NCI-H2029 (cell line): Measurements from ENCODE around the gene TMEM82.

Experiments used
- DNase-seq: peaks from one replicate; lab custom pipeline; 2025; lab: John Stamatoyannopoulos, UW

TMEM82 gene

DNA sequence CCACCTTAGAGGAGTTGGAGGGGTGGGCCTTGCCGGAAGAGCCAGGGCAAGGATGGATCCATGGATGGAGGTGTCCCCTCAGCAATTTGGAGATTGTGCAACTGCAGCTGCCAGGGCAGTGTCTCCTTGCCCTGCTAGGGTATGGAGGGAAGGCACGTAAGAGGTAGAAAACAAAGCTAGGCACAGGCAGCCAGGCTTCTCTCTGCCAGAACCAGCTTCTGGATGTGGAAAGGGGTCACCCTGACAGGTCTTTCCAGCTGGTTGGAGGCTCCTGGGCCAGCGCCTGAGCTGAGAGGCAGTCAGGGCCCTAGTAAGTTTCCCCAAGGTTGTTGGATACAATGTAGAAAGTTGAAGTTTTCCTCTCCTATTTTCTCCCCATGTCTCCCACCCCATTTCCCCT is 21.4 kb upstream of the TMEM82 start:
- no peak for DNase-seq

DNA sequence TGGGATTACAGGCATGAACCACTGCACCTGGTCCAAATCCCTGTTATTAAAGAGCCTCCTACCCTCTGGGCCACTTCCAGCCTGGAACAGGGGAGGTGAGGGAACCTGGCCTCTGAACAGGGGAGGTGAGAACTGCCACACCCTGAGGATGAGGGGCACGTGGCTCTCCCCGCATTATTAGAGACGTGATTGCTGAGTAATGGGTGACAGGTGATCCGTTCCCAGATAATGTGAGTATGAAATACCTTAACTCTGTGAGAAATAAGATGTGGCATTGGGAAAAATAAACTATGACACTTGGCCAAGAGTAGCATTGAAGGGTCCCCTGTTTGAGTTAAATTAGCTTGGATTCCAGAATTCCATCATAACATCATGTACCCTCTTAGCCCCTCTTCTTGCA is 19.9 kb upstream of the TMEM82 start:
- no peak for DNase-seq

DNA sequence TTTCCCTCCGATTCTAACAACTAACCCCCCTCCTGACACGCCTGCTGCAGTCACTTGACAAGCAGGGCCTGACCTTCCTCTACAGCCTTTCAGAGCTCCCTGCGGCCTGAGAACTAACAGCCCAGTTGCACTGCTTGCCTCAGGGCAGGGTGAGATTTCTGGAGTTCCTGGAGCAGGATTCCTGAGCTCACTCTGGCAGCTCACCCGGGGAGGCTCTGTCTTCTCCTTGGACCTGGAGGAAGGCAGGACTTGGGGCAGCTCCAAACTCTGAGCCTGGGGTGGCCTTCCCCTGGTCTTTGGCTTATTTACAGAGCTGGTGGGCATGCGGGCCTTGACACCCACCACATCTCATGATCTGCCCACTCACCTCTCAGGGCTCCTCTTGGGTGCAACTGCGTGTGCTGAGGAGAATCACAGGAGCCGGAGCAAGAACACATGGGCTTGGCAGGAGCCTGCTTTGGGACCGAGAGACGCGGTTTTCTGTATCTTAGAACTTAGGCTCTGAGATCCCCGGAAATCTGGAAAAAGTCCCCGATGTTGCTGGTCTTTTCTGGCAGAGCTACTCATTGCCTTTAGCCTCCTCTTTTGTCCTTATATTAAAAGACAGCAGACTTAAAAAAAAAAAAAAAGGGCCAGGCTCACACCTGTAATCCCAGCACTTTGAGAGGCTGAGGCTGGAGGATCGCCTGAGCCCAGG is 19.3 kb upstream of the TMEM82 start:
- no peak for DNase-seq

DNA sequence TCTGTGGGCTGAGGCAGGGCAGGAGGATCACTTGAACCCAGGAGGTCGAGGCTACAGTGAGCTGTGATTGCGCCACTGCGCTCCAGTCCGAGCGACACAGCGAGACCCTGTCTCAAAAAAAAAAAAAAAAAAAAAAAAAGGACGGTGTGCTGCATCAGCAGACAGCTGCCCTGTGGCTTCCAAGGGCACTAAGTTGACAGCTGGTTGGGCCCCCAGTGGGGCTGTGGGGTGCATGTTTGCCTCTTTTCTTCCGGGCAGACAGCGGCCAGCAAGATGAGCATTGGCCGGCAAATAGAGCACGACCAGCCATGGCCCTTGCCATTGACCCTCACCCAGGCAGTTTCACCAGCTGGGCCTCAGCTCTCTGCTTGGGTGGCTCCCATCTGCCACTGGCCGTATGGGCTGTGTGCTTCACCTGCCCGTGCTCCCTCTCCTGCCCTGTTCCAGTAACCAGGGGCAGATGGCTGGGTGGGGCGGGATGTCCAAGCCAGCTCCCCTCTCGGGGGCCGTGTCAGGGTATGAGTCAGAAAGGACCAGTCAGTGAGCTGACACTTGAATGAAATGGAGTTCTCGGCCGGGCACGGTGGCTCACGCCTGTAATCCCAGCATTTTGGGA is 18.6 kb upstream of the TMEM82 start:
- no peak for DNase-seq

DNA sequence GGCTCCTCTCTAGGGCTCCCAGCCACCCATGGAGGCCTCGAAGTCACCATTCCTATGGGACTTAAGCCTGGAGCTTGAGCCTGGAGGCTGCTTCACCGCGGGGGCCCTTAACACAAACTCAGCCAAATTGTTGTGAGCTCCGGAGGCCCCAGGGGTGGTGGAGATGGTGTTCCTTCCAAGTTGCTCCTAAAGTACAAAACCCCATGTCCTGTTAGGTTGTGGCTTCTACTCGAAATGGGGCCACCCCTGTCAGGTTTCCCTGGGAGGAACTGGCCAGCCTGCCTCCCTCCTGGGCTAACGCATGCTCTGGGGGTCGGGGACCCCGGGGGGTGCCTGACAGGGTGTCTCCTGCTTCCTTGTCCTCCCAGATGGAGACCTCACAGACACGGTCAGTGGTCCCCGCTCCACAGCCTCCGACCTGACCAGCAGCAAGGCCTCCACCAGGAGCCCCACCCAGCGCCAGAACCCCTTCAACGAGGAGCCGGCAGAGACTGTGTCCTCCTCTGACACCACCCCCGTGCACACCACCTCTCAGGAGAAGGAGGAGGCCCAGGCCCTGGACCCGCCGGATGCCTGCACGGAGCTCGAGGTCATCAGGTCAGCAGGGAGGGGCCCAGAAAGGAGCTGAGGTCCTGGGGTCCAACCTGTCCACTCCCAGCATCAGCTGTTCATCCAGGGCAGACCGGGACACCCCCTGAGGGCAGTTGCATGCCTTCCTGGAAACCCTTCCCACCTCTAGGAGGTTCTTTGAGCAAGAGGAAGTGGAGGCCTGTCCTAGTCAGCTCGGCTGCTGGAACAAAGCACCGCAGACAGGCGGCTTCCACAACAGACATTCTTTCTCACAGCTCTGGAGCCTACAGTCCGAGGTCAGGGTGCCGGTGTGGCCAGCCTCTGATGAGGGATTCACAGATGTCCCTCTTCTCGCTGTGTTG is 17.1 kb upstream of the TMEM82 start:
- DNase-seq: no peak

DNA sequence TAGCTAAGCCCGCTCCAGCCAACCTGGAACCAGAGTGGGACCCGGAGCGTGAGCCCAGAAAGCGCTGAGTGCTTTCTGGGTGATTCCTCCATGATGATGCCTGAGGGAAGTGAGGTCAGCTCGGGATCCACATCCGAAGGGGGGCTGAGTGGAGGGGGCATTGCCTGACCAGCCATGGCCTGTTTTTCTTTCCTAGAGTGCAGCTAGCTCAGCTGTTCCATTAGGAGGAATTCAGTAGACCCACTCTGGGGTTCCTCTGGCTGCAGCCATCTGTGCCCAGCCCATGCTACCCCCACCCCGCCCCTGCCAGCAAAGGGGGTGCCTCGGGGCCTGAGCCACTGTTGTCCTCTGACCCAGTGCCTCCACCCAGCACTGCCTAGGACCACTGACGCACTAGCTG is 15.8 kb upstream of the TMEM82 start:
- DNase-seq: no peak

DNA sequence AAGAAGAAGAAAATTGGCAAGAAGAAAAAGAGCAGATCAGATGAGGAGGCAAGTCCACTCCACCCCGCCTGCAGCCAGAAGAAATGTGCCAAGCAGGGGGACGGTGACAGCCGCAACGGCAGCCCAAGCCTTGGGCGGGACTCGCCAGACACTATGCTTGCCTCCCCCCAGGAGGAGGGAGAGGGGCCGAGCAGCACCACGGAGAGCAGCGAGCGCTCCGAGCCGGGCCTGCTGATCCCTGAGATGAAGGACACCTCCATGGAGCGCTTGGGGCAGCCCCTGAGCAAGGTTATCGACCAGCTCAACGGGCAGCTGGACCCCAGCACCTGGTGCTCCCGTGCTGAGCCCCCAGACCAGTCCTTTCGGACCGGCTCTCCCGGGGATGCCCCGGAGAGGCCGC is 15.3 kb upstream of the TMEM82 start:
- DNase-seq: no peak

DNA sequence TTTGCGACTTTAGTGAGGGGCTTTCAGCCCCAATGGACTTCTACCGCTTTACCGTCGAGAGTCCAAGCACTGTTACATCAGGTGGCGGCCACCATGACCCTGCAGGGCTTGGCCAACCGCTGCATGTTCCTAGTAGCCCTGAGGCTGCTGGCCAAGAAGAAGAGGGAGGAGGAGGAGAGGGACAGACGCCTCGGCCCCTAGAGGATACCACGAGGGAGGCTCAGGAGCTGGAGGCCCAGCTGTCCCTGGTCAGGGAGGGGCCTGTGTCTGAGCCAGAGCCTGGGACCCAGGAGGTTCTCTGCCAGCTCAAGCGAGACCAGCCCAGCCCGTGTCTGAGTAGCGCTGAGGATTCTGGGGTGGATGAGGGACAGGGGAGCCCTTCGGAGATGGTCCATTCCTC is 14.9 kb upstream of the TMEM82 start:
- no peak for DNase-seq

DNA sequence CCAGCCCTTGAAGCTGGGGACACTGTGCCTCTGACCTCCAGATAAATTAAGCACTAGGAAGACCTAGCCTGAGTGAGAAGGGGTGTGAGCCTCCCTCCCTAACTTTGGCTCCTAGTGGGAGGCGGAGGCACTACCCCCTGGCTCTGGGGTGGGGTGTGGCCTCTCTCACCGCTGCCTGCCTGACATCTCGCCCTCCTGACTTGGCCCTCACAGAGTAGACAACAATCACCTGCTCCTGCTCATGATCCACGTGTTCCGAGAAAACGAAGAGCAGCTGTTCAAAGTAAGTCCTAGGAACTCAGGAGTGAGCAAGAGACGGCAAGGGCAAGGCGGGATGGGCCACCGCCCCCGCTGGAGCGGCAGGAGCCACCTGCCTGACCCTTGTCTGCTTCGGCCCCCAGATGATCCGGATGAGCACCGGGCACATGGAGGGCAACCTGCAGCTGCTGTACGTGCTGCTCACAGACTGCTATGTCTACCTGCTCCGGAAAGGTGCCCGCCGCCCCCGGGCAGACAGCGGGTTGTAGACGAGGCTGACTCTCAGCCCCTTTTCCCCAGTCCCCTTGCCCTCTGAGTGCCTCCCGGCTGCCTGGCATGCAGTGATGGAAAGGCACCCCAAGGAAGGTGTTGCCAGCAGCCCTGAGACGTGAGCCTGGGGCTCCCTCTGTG is 14.3 kb upstream of the TMEM82 start:
- DNase-seq: no peak

DNA sequence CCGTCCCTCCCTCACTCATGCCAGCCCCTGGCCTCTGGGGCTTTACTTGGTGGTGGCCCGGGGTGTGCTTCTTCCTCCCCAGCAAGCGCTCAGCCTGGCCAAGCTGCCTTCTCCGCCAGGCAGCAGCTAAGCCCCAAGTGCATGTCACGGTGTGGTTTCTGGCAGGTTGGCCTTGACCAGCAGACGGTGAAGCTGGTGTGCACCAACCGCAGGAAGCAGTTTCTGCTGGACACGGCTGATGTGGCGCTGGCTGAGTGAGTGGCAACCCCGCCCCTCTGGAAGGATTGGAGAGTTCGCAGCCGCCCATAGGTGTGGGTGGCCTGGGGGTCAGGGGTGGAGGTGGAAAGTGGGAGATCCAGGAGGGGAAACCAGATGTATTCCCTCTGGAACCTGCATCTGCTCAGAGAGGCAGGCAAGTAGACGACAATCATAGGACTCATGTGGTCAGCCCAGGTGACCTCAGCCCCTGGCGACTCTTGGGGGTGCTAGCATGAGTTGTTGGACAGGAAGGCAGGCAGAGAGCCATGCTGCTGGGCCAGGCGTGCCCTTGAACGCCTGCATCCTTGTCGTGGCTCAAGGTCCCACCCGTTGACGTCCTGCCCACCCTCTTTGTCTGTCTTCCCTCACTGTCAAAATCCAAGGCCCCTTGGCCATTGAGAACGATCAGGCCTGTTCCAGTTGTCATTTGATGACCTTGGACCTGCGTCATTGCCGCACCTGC is 13.2 kb upstream of the TMEM82 start:
- no peak for DNase-seq

DNA sequence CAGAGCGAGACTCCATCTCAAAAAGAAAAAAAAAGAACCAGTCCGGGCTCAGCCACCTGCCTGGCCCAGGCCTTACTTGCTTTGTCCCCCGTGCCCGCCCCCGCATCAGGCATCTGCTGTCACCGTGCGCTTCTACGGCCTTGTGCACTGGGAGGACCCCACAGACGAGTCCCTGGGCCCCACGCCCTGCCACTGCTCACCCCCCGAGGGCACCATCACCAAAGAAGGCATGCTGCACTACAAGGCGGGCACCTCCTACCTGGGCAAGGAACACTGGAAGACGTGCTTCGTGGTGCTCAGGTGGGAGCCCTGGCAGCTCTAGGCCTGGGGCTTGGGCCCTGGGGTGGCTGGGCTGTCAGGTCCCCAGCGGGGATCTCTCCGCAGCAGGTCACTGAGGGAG is 11.9 kb upstream of the TMEM82 start:
- DNase-seq: no peak

DNA sequence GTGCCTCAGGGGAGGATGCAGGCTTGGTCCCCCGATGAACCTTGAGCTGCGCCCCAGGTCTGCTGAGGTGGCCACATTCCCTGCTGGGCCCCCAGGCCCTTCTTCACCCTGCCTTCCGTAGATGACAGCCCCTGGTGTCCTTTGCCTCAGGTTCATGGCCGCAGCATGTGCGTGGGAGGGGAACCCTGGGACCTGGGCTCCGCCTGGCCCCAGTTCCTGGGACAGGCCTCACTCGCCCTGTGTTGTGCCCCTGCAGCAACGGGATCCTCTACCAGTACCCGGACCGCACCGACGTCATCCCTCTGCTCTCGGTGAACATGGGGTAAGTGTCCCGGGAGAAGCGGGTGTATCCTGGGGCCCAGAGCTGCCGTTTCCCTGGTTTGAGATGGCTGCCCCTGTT is 11.4 kb upstream of the TMEM82 start:
- DNase-seq: no peak

DNA sequence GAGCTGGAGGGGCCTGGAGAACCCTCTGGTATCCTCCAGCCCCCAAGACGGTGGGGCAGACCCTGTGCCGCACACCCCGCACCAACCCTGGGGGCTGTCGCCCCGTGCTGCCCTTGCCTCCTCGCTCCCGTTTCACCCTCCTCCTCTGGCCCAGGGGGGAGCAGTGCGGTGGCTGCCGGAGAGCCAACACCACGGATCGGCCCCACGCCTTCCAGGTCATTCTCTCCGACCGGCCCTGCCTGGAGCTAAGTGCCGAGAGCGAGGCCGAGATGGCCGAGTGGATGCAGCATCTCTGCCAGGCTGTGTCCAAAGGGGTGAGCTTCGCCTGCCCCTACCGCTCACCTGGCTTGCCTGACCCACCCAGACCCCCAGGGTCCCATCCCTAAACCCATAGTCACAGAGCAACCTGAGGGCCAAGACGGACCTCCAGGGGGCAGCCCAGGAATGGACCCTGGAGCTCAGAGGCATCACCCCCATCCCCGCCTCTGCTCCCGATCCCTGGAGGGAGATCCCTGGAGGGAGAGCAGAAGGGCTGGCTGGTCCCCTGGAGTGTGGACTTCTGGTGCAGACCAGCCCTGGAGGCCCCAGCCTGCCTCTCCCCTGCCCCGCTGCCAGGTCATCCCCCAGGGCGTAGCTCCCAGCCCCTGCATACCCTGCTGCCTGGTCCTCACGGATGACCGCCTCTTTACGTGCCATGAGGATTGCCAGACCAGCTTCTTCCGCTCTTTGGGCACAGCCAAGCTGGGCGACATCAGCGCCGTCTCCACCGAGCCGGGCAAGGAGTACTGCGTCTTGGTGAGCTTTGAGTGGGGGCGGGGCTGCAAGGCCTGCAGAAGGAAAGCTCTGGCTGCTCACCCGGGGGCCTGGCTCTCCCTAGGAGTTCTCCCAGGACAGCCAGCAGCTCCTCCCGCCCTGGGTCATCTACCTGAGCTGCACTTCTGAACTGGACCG is 10.3 kb upstream of the TMEM82 start:
- DNase-seq: no peak

DNA sequence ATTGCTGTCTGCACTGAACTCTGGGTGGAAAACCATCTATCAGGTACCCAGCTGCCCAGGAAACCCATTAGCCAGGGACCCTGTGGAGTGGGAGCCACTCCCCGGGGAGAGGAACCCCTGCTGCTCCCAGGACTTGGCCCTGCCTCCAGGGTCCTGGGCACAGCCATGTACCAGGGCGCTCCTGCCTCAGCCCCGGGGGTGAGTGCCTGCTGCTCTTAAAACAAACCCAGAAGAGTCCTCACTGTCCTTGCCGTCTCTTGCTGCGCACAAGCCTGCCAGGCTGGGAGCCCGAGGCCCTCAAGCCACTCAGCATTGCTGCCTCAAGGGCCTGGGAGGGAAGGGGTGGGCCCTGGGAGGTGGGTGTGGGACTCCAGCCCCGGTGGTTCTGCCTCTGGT is 9.6 kb upstream of the TMEM82 start:
- DNase-seq: no peak

DNA sequence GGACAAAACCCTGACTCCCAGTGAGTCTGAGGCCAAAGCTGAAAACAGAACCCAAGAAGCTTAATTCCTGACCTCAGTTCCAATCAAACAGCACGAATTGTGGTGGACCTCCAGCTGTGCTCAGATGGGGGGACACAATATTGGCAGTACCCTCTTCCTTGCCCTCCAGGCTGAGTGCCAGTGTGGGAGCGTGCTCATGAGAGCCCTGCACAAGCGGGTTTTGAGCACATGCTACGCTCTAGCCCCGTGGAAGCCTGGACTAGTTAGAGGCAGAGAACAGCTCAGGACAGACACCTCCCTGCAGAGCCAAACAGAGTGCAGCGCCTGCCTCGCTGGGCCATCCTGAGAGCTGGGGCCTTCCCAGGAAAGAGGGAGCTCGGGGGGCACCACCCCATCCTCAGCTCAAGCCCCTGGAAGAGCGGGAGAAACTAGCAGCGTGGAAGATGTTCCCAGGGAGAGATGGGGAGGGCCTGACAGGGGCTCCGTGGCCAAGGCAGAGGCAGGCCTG is 9.0 kb upstream of the TMEM82 start:
- DNase-seq: no peak

DNA sequence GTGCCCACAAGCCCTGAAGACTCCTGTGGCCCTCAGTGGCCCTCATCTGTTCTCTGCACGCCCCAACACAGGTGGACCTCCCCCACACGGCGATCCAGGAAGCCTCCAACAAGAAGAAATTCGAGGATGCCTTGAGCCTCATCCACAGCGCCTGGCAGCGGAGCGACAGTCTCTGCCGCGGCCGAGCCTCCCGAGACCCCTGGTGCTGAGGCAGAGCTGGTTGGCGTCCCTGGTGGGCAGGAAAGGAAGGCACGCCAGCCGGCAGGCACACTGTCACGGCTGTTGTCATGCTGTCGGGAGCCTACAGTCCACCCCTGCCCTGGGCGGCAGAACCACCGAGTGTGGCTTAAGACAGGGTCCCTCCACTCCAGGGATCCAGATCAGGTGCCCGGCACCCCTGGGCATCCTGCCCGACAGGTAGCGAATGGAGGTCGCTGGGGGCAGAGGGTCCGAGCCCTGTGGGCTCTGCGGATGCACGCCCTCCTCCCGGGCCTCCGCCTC is 8.5 kb upstream of the TMEM82 start:
- DNase-seq: no peak

DNA sequence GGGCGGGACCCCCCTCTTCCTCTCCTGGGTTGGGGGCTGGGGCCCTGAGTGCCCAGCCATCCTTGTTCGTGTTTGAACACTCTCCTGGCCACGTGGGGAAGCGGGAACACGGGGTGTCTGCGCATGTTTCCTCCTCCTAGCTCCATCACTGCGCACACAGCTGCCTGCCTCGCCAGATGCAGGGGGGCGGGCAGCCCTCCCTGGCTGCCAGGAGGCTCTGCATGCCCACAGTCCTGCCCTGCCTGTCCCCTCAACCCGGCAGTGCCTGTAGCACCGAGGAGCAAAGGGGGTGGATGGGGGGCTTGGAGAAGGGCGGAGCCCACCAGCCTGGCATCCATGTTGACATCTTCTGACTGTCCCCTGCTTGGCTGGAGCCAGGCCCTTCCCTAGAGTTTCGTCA is 8.0 kb upstream of the TMEM82 start:
- no peak for DNase-seq

DNA sequence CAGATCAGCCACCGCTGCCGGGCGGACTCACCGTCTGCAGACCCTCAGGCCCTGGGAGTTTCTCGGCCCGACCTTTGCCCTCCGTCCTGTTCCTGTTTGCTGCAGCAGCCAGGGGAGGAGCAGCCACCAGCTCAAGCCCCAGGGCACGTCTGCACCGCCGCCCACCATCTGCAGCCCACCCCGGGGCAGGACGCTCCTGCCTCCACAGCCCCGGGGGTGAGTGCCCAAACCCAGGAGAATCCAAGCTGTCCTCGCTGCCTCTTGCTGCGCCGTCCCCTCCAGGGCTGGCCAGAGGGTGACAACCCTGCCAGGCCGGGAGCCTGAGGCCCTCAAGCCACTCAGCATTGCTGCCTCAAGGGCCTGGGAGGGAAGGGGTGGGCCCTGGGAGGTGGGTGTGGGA is 7.4 kb upstream of the TMEM82 start:
- no peak for DNase-seq

DNA sequence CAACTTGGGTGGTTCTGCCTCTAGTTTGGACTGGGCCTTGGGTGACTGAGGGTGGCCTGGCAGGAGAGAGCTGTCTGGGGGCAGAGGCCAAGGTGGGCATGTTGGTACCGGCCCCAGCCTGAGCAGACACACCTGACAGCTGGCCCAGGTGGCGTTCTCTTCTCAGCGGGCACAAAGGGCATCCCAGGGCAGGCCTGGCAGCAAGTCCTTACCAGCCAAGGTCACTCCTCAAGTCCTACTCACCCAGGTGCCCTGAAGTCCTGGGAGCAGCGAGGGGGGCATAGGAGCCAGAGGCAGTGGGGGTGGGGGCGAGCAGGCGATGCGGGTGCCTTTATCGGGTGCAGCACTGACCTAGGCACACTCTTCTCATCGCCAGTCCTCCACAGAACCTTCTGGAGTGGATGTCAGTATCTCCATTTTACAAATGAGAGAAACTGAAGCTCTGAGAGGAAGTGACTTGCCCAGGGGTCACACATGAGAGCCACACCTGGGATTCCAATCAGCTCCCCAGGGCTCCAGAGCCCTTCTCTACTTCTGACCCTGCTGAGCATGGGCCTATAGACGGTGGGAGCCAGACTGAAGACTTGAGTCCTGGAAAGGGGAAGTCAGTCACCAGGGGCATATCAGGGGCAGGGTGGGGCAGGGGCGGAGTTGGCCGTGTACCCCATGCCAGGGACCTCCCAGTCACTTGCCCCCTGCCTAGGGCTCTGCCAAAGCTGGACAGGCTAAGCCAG is 6.8 kb upstream of the TMEM82 start:
- no peak for DNase-seq
